Activated T-cell treated with anti-CD3 and anti-CD28 coated beads for 48 hours (primary cell): ENCODE measurements around the gene TOR3A.
"Not testable (repeated sequence)": the region's sequence is repeated elsewhere in the genome, so short reads cannot be mapped to it uniquely, and the experiment has no call there.

ENCODE experiments used
- DNase-seq: peaks from one replicate; pipeline ENCODE4 v3.0.0-alpha.2; 2020; ENCODE audit warnings: low read depth

The TOR3A gene

DNA sequence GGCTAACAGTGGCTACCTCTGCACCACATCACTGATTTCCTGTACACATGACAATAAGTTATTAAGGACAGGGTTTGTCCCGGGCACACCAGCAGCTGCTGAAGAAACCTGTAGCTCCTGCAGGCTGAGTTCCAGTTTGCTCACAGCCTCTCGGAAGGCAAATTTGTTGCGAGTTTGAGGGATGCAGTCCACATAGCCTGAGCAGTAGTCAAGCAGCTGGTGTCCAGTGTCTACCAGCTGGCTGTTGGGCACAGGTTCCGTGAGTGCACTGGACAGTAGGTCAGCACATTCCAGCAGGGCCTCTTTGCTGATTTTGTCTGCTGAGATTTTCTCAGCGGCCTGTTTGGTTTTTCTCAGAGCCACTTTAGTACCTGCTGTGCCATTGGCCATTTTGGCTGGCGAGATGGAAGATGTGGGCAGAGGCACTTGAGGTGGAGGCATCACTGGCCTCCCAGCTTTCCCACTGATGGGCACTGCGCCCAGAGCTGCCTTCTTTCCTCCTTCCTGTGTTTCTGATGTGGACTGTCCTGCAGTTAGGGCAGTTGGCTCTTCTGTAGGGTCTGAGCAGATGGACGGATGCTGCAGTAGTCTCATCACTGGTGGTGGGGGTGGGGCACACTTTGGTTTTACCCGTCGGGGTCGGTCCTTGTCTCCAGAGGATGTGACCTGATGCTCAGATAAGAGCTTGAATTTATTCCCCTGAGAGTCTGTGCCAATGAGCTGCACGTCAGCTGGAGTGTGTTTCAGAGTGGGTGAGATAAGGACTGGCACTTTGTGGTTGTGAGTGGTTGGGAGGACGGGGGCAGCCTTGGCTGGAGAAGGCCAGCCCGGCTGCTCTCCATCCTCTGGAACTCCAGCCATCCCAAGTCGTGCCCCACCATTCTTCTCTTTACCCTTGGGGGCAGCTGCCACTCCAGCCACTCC is 26.1 kb downstream of the TOR3A start:
- no peak for DNase-seq

DNA sequence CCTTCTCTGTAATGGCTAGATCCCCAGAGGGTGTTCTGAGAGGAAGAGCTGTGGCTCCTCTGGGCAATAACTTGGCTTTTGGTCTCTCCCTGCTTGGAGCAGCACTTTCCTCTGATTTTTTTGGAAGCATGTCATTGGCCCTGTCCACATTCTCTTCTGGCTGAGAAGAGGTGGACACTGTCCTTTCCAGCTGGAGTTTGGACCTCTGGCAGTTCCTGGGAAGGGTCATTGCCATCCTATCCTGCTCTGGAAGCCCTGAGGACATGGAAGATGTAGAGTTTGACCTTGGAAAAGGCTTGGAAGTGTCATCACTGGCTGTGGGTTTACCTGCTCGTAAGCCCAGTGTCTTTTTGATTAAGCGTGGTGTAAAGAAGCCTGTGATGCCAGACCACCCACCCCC is 26.8 kb downstream of the TOR3A start:
- no peak for DNase-seq

DNA sequence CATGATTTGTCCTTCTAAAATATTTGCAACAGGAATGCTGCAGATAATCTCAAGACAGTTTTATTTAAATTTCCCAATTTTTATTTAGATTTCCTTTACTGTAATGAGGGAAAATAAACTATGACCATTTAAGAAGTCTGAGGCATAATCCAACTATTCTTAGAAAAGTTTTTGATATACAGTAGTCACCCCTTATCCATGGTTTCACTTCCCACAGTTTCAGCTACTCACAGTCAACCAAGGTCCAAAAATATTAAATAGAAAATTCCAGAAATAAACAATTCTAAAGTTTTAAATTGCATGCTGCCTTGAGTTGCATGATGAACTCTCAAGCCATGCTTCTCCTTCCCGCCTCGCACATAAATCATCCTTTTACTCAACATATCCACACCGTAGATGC is 33.3 kb downstream of the TOR3A start:
- no peak for DNase-seq

DNA sequence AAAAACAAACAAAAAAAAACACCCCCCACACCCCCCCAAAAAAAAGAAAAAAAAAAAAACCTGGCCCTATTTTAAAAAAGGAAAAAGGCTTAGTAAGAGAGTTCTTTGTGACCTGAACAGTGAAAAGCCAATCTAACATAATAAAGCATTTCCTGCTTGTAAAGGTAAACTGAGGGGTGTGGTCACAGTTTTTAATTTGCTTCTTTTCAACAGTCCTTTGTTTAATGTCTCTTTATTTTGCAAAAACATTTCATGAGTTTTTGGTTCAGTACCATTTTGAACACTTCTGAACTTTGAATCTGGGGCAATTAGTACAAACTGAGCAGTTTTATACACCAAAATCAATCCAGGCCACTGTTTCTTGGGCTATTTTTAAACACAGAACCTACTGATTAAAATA is 37.6 kb downstream of the TOR3A start:
- DNase-seq: no peak

DNA sequence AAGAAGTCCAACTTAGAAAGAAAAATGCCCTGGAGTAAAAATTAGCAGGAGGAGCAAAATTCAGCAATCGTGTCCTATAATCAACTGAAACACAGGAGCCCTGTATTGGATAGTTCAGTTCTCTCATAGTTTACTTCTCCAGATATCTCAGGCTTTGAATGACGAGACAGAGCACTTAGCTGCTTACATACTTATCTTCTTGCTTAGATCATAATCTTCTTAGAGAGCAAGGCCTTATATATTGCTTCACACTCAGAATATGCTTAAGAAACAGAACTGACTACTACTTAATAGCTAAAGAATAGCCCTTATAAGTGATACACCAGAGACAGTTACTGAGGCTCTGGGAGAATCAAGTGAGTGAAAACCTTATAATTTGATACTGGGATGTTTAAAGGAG is 38.9 kb downstream of the TOR3A start:
- no peak for DNase-seq

DNA sequence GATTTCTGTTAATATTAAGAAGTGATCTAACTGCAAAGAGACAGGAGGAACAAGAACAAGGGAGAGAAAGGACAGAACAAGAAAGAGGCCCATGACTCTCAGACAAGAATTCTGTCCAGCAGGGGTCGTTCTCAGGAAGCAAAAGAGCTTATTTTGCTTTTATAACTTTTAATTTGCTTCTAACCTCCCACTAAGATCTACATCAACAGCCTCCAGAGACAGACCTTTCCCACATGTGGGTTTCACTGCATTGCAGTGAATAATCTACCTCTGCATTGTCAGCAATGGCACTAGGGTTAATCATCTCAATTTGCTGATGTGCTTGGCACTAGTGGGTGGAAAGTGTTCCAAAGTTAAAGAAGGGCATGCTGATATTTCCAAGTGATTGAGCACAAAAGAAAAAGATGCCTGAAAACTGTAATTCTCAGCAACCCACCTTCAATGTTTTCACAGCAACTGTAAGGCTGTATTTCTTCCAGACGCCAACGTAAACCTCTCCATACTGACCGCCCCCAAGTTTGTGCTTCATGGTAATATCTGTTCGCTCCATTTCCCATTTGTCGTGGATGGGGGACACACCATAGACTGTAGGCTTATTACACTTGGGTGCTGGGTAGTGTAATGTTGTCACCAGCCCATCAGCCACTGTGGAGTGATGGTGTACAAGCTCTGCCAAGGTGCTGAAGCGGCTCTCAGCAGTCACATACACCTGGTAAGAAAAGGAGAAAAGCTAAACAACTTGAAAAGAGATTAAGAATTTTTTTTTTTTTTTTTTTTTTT is 39.5 kb downstream of the TOR3A start:
- no peak for DNase-seq

DNA sequence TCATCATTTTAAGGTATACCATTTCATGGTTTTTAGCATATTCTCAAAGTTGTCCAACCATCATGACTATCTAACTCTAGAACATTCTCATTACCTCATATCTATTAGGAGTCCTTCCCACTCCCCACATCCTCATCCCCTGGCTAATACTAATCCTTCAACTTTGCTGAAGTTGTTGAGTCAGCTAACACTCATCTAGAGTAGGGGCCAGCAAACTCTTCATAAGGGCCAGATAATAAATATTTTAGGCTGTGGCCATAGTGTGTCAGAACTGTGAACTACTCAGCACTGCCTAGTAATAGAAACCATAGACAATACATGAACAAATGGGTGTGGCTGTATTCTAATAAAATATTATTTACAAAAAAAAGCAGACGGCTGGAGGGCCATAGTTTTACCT is 43.0 kb downstream of the TOR3A start:
- no peak for DNase-seq

DNA sequence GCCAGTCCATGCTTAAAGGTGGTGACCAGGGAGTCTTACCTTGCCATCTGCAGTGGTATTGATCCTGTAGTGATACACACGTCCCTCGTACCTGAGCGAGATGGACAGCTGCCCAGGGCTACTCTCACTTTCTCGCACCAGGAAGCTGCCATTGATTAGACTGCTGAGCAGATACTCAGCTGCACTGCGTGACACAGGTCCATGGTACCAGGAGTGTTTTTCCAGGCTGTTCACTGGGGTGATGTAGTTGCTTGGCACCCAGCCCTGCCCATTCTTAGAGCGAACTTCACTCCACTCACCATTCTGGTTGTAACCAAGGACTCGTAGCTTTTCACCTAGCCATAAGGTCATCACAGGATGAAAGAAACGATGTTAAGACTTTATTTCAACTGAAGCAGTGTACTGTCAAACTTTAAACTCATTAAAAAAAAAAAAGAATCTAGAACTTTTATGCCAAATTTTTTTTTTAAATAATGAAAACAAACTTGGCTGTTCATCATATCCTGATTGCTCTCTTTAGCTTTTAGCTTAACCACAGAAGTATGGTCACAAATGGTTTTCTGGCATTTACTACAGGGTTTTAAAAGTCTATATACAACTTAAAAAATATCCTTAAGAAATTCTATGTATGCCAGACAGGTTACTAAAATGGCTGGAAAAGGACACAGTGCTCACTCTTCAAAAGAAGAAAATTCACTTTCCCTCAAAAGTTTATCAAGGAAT is 44.6 kb downstream of the TOR3A start:
- DNase-seq: no peak

DNA sequence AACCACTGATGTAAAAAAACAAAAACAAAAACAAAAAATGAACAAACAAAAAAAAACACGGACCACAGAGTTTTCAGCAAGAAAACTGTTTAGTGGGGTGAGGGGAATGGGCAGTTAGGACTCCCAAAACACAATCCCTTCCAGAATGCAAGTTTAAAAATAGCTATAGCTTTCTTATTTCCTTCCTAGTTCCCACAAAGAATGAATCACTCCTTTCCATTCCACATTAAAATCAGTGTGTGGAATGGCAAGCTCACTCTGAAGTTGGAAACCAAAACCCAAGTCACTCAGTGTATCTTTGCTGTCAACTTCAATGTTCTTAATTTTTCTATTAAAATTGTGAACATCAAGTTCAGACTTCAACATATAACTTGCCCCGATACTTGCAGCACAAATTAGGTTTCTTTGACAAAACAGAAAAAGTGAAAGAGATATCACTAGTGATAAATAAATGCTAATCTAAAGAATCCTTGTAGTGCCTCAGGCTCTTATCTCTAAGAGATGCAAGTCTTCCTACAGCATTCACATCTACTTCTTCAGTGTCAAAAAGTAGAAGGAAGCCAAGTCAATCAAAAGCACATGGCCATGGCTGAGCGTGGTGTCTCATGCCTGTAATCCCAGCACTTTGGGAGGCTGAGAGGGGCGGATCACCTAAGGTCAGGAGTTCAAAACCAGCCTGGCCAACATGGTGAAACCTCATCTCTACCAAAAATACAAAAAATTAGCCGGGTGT is 45.5 kb downstream of the TOR3A start:
- DNase-seq: no peak

DNA sequence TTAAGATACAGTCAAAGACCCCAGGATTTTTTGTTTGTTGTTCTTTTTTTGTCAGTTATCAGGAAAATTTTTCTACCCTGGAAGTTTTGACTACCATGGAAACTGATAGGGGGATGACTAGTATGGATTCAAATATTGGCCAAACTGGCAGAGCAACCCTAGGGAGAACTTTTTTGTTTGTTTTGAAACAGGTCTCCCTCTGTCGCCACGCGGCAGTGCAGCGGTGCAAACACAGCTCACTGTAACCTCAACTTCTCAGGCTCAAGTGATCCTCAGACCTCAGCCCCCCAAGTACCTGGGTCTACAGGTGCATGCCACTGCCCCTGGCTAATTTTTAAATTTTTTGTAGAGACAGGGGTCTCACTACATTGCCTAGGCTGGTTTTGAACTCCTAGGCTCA is 46.6 kb downstream of the TOR3A start:
- no peak for DNase-seq

DNA sequence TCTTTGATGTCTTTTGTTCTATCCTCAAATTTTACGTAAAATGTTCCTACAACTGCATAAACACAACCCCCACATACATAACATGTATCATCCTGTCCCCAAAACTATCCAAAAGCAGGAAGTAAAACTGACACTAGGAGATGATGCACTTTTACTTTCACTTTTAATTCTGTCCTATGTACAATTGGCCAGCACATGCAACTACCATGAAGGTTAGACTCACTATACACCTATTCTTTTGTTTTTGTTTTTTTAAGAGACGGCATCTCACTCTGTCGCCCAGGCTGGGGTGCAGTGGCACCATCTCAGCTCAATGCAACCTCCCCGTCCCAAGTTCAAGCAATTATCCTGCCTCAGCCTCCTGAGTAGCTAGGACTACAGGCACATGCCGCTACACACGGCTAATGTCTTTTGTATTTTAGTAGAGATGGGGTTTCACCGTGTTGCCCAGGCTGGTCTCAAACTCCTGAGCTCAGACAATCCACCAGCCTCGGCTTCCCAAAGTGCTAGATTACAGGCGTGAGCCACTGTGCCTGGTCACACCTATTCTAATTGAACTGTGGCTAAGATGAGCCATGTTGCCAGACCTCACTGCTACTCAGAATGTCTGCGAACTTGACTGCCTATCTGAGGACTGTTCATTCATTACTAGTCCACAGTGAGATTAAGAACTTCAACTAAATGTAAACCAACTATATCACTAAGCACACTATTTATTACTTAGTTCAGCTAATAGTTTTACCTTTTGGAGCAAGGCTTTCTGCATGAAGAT is 48.0 kb downstream of the TOR3A start:
- DNase-seq: no peak

DNA sequence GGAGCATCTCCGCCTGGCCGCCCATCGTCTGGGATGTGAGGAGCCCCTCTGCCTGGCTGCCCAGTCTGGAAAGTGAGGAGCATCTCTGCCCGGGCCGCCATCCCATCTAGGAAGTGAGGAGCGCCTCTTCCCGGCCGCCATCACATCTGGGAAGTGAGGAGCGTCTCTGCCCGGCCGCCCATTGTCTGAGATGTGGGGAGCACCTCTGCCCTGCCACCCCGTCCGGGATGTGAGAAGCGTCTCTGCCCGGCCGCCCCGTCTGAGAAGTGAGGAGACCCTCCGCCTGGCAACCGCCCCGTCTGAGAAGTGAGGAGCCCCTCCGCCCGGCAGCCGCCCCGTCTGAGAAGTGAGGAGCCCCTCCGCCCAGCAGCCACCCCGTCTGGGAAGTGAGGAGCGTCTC is 53.3 kb downstream of the TOR3A start:
- DNase-seq: not testable (repeated sequence)

DNA sequence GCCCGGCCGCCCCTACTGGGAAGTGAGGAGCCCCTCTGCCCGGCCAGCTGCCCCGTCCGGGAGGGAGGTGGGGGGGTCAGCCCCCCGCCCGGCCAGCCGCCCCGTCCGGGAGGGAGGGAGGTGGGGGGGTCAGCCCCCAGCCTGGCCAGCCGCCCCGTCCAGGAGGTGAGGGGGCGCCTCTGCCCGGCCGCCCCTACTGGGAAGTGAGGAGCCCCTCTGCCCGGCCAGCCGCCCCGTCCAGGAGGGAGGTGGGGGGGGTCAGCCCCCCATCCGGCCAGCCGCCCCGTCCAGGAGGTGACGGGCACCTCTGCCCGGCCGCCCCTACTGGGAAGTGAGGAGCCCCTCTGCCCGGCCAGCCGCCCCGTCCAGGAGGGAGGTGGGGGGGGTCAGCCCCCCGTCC is 53.8 kb downstream of the TOR3A start:
- DNase-seq: not testable (repeated sequence)

DNA sequence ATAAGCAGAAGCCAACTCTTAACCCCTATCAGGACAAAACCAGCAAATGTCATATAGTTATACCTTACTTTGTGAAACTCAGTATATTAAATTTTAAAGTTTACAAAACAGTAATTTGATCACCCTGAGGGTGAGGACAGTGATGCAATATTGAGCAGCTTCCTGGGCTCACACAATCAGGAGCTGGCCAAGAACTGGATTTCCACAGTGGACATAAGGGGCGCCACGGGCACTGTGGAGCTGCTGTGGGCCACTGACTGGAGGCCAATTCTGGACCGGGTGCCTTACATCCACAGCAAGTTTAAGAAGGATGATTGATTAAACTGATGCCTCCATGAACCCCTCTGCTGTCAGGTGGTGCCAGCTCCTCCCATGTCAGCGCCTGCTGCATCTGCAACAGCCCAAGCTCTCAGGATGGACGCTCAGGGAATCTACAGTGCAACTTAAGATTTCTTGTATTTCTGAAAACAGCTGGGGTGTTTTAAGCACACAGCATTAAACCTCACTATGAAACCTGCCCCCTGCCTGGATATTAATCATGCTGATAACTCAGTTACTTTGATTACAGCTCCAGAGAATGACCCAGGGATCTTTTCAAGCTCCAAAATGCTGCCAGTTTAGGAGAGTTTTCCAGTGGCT is 55.9 kb downstream of the TOR3A start:
- DNase-seq: no peak

DNA sequence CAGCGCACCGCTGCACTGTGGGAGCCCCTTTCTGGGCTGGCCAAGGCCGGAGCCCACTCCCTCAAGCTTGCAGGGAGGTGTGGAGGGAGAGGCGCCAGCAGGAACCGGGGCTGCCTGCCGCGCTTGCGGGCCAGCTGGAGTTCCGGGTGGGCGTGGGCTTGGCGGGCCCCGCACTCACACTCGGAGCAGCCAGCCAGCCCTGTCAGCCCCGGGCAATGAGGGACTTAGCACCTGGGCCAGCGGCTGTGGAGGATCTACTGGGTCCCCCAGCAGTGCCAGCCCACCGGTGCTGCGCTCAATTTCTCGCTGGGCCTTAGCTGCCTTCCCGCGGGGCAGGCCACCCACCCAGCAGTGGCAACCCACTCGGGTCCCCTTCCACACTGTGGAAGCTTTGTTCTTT is 56.9 kb downstream of the TOR3A start:
- not testable (repeated sequence) for DNase-seq

DNA sequence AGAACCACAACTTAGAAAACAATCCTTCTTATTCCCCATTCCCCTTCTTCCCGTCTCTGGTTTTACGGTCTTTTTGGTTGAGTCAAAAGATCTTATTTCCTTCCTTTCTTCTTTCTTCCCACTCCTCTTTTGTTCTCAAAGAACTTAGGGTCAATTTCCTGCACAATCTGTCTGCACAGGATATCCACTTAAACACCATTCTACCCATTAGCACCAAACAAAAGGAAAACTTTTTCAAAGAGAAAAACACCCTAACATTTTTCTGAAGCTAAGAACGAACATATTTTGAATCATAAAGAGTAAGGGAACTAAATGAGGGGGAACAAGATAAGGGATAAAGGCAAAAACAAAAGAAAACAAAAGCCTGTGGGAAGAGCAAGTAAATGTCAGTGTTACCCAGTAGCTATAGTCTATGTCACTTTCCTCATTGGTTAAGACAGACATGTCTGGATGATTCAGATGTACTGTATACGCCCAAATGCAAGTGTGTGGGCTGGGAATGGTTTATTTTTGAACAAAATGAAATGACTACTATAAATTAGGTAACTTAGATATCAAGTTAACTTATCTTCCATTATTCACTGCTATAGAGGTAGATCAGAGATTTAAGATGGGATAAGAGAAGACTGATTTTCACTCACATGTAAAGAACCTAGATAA is 59.9 kb downstream of the TOR3A start:
- DNase-seq: no peak

DNA sequence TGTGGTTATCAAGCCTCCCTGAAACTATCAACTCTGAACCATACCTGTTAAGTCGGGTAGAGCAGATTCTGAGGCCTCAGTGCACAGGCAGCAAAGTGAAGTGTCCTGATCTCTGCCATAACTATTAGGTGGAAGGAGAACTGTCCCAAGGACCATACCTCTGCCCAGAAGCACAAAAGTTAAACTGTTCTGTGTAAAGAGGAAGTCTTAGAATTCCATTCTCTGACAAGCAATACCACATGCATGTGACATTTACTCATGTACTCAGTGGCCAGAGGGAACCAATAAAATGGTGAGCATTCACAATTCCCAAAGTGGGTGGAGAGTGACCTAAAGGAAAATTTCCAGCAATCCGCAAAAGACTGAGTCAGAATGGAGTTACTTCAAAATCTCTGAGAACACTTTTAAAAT is 61.0 kb downstream of the TOR3A start:
- no peak for DNase-seq

DNA sequence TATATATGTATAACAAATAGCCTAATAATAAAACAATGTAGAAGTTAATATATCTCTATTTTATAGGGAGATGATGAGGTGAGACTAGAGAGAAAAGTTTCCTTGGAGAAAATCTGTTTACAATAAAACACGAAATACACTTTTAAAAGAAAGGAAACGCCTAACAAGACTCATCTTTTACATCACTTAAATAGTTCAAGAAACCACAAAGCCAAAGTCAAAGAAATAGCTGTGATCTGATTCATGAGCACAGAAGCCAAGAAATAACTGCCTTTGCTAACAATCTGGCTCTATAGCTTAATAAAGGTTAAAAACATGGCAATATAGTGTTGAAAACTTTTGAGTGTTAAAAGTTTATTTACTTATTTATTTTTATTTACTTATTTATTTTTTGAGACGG is 61.5 kb downstream of the TOR3A start:
- no peak for DNase-seq

DNA sequence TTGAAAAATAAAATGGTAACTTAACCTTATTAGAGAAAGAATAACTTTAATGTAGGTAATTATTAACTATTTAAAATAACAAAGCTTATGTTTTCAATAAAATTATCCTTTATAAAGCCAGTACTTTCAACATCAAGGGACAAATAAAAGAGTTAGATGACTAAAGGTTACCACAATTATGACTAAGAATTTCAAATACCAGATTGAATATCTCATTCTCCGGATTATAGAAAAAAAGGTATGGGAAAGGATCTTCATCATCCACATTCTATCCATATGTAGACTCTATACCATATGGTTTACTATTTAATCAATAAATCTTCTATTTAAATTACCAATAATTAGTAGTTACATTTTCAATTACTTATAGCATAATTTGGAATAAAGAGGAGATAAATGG is 62.8 kb downstream of the TOR3A start:
- DNase-seq: no peak

DNA sequence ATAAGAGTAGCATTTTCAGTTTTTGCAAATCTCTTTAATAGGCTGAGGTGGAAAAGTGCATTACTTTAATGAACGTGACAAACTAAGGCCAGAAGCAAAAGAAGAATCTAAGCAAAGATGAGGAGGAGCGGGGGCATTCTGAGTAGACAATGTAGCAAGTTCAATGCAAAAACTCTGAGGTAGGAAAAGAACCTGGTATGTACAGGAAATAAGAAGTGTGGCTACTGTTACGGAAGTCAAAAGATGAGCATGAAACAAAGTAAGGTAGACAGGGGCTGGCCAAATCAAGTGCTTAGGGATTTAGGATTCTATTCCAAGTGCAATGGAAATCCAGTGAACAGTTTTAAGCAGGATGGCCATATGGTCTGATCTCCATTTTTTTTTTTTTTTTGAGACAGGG is 63.7 kb downstream of the TOR3A start:
- DNase-seq: no peak
